Osteocyte (in vitro differentiated cells): ENCODE measurements around the gene FAM9B. TPM values are rescaled to one million over a fixed set of nuclear protein-coding genes. Genes with fewer than 3 reads are reported as not detected.

Experiments used
- DNase-seq: peaks from one replicate; pipeline ENCODE4 v3.0.0; 2021; ENCODE audit warnings: mixed read lengths; ENCODE audit not compliant: unreplicated experiment; ENCODE audit errors: extremely low spot score
- H3K27ac Mint-ChIP-seq: one replicate; pipeline ENCODE4 v1.8.0; 2021; ENCODE audit warnings: mild to moderate bottlenecking, mixed read lengths; ENCODE audit not compliant: unreplicated experiment
- H3K27me3 Mint-ChIP-seq: one replicate; pipeline ENCODE4 v1.8.0; 2021; ENCODE audit warnings: mixed read lengths; ENCODE audit not compliant: unreplicated experiment
- H3K36me3 Mint-ChIP-seq: one replicate; pipeline ENCODE4 v1.8.0; 2021; ENCODE audit warnings: mixed read lengths; ENCODE audit not compliant: unreplicated experiment
- H3K4me1 Mint-ChIP-seq: one replicate; pipeline ENCODE4 v1.8.0; 2021; ENCODE audit warnings: mixed read lengths; ENCODE audit not compliant: unreplicated experiment
- H3K4me3 Mint-ChIP-seq: one replicate; pipeline ENCODE4 v1.8.0; 2021; ENCODE audit warnings: mild to moderate bottlenecking, moderate library complexity, mixed read lengths; ENCODE audit not compliant: unreplicated experiment
- H3K9me3 Mint-ChIP-seq: one replicate; pipeline ENCODE4 v1.8.0; 2021; ENCODE audit warnings: mixed read lengths; ENCODE audit not compliant: unreplicated experiment
- total RNA-seq: library from RNA; stranded (reverse); gene quantifications from 2 replicates; pipeline ENCODE4 v1.2.1, GENCODE V29; 2021
- TF ChIP-seq, protein P1 (sequence below): fragments of 200-600 bp; sonication (generic); IDR thresholded peaks from 2 replicates; pipeline ENCODE4 v1.5.0; 2021; ENCODE audit warnings: antibody characterized with exemption, mild to moderate bottlenecking, moderate library complexity

Gene FAM9B
- total RNA-seq, 1 donor from 2014 or later = not detected

GRCh38 chrX:9069573-9069972 lies 35.6 kb upstream of the FAM9B start:
- H3K36me3 Mint-ChIP-seq = no peaks in the 10 kb centered on the region
- H3K27ac Mint-ChIP-seq = no peak overlapping the region
- H3K27me3 Mint-ChIP-seq = peaks cover 14% of the 10 kb centered on the region
- TF ChIP-seq, protein P1, sequence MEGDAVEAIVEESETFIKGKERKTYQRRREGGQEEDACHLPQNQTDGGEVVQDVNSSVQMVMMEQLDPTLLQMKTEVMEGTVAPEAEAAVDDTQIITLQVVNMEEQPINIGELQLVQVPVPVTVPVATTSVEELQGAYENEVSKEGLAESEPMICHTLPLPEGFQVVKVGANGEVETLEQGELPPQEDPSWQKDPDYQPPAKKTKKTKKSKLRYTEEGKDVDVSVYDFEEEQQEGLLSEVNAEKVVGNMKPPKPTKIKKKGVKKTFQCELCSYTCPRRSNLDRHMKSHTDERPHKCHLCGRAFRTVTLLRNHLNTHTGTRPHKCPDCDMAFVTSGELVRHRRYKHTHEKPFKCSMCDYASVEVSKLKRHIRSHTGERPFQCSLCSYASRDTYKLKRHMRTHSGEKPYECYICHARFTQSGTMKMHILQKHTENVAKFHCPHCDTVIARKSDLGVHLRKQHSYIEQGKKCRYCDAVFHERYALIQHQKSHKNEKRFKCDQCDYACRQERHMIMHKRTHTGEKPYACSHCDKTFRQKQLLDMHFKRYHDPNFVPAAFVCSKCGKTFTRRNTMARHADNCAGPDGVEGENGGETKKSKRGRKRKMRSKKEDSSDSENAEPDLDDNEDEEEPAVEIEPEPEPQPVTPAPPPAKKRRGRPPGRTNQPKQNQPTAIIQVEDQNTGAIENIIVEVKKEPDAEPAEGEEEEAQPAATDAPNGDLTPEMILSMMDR = no peak
- peaks cover 5% of the 10 kb centered on the region for H3K9me3 Mint-ChIP-seq
- H3K4me1 Mint-ChIP-seq = no peaks in the 10 kb centered on the region
- H3K4me3 Mint-ChIP-seq = no peak overlapping the region
- no peak for DNase-seq

DNA sequence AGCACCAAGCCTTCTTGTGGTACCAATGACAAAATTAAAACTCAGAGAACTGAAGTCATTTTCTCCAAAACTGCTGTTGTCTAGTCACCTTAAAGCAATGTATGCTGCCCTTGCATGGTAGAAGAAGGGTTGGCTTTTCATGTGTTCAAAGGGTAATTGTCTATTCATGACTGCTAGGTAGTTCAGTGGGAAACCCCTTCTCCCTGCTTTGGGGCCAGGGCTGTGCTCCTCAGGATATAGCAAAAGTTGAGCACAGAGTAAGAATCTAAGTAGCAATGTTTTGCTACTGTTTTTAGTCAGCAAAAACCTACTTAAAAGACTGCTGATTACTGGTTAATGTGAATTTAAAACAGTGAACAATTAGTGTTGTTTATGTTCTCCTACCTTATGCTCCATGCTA lies 30.8 kb upstream of the FAM9B start:
- DNase-seq = no peak
- TF ChIP-seq, protein P1 = no peak
- Mint-ChIP-seq H3K9me3 (no peaks in the 10 kb centered on the region), H3K27me3 (peaks cover 10% of the 10 kb centered on the region), H3K4me3 (no peak overlapping the region), H3K4me1 (no peaks in the 10 kb centered on the region), H3K27ac (no peak overlapping the region), H3K36me3 (no peaks in the 10 kb centered on the region)

GRCh38 chrX:9062641-9063040 lies 28.7 kb upstream of the FAM9B start:
- no peaks in the 10 kb centered on the region for H3K9me3 Mint-ChIP-seq
- no peak overlapping the region for H3K4me3 Mint-ChIP-seq
- H3K27me3 Mint-ChIP-seq = peaks cover 6% of the 10 kb centered on the region
- no peak overlapping the region for H3K27ac Mint-ChIP-seq
- DNase-seq = no peak
- TF ChIP-seq, protein P1 = no peak
- H3K36me3 Mint-ChIP-seq = no peaks in the 10 kb centered on the region
- no peaks in the 10 kb centered on the region for H3K4me1 Mint-ChIP-seq

DNA sequence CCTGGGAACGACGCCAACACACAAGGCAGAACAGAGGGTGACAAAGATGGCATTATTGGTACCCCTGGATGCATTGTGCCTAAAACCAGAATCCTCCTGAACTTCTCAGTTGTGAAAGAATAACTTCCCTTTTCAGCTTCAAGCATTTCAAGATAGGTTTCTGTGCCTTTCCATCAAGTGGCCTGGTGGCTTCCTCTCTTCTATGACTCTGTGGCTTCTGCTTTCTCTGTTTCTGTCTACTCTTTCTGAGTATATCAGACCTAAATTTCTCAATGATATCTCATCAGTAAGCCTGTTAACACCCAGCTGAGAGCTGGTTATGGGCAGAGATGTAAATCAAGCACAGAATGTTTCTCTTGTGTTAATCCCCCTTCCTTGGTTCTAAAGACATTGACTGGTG lies 21.4 kb upstream of the FAM9B start:
- Mint-ChIP-seq H3K36me3 (no peaks in the 10 kb centered on the region), H3K27me3 (peaks cover 13% of the 10 kb centered on the region), H3K27ac (no peak overlapping the region), H3K9me3 (no peaks in the 10 kb centered on the region), H3K4me1 (no peaks in the 10 kb centered on the region), H3K4me3 (no peak overlapping the region)
- TF ChIP-seq, protein P1 = no peak
- no peak for DNase-seq

DNA sequence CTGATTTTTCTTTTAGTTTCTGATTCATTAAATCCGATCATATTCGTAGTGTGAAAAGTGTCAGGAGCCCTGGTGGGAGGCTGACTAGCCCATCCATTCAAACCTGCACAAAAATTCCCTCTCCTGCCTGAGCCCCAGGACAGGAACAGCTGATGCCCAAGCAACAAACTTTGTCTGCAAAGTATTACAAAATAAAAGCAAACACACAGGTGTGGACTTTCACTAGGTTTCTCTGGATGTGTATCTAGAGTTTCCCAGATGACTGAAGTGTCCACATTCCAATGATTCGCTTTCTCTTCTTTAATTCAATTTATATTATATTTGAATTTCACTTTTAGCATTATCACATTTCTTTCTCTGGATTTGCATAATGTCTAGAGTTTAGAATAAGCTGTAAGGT lies 18.2 kb upstream of the FAM9B start:
- Mint-ChIP-seq H3K9me3 (no peaks in the 10 kb centered on the region), H3K27me3 (peaks cover 13% of the 10 kb centered on the region), H3K4me3 (no peak overlapping the region), H3K27ac (no peak overlapping the region), H3K4me1 (no peaks in the 10 kb centered on the region), H3K36me3 (no peaks in the 10 kb centered on the region)
- DNase-seq = no peak
- TF ChIP-seq, protein P1 = no peak
